ENCODE results near the gene PCDH9.

Gene PCDH9

GRCh38 chr13:66506051-66506777, 723.9 kb downstream of the PCDH9 start:
- TF ChIP-seq SIN3A (IDR thresholded peaks at IDR 0.05; ENCODE audit: borderline replicate concordance, insufficient read depth, low read length) (no peak), TAF1 (IDR thresholded peaks at IDR 0.05; ENCODE audit: borderline replicate concordance, insufficient read depth, low read length) (no peak), POLR2AphosphoS5 (IDR thresholded peaks at IDR 0.05; ENCODE audit: low read depth, low read length) (no peak), FOXP2 (optimal IDR thresholded peaks at IDR 0.05; ENCODE audit: borderline replicate concordance, extremely low read depth, extremely low read length, insufficient read depth) (no peak)

- TF ChIP-seq POLR2AphosphoS5 (IDR thresholded peaks at IDR 0.05; ENCODE audit: low read depth, low read length) (no peak), TAF1 (IDR thresholded peaks at IDR 0.05; ENCODE audit: borderline replicate concordance, insufficient read depth, low read length) (no peak)
Observed at GRCh38 chr13:66503890-66504289, 726.2 kb downstream of the PCDH9 start.

GRCh38 chr13:66501181-66501580, 729.0 kb downstream of the PCDH9 start:
- TF ChIP-seq SIN3A (IDR thresholded peaks at IDR 0.05; ENCODE audit: borderline replicate concordance, insufficient read depth, low read length): no peak
- TF ChIP-seq FOXP2 (optimal IDR thresholded peaks at IDR 0.05; ENCODE audit: borderline replicate concordance, extremely low read depth, extremely low read length, insufficient read depth): no peak
- no peak for TF ChIP-seq REST (IDR thresholded peaks at IDR 0.05; ENCODE audit: insufficient read depth in 1 of 2, low read depth in 2 of 2, low read length in 2 of 2)
- no peak for TF ChIP-seq TAF1 (IDR thresholded peaks at IDR 0.05; ENCODE audit: borderline replicate concordance, insufficient read depth, low read length)
- TF ChIP-seq POLR2AphosphoS5 (IDR thresholded peaks at IDR 0.05; ENCODE audit: low read depth, low read length): no peak

- TF ChIP-seq SIN3A (IDR thresholded peaks at IDR 0.05; ENCODE audit: borderline replicate concordance, insufficient read depth, low read length) (no peak), FOXP2 (optimal IDR thresholded peaks at IDR 0.05; ENCODE audit: borderline replicate concordance, extremely low read depth, extremely low read length, insufficient read depth) (no peak), POLR2AphosphoS5 (IDR thresholded peaks at IDR 0.05; ENCODE audit: low read depth, low read length) (no peak), TAF1 (IDR thresholded peaks at IDR 0.05; ENCODE audit: borderline replicate concordance, insufficient read depth, low read length) (no peak), REST (IDR thresholded peaks at IDR 0.05; ENCODE audit: insufficient read depth in 1 of 2, low read depth in 2 of 2, low read length in 2 of 2) (no peak)
Observed at GRCh38 chr13:66492479-66492878, 737.7 kb downstream of the PCDH9 start.

- no peak for TF ChIP-seq FOXP2 (optimal IDR thresholded peaks at IDR 0.05; ENCODE audit: borderline replicate concordance, extremely low read depth, extremely low read length, insufficient read depth)
- no peak for TF ChIP-seq SIN3A (IDR thresholded peaks at IDR 0.05; ENCODE audit: borderline replicate concordance, insufficient read depth, low read length)
- no peak for TF ChIP-seq TAF1 (IDR thresholded peaks at IDR 0.05; ENCODE audit: borderline replicate concordance, insufficient read depth, low read length)
- TF ChIP-seq REST (IDR thresholded peaks at IDR 0.05; ENCODE audit: insufficient read depth in 1 of 2, low read depth in 2 of 2, low read length in 2 of 2): no peak
- no peak for TF ChIP-seq POLR2AphosphoS5 (IDR thresholded peaks at IDR 0.05; ENCODE audit: low read depth, low read length)
Observed at GRCh38 chr13:66491251-66491650, 738.9 kb downstream of the PCDH9 start.

- no peak for TF ChIP-seq SIN3A (IDR thresholded peaks at IDR 0.05; ENCODE audit: borderline replicate concordance, insufficient read depth, low read length)
- TF ChIP-seq POLR2AphosphoS5 (IDR thresholded peaks at IDR 0.05; ENCODE audit: low read depth, low read length): no peak
- no peak for TF ChIP-seq TAF1 (IDR thresholded peaks at IDR 0.05; ENCODE audit: borderline replicate concordance, insufficient read depth, low read length)
- no peak for TF ChIP-seq FOXP2 (optimal IDR thresholded peaks at IDR 0.05; ENCODE audit: borderline replicate concordance, extremely low read depth, extremely low read length, insufficient read depth)
- no peak for TF ChIP-seq REST (IDR thresholded peaks at IDR 0.05; ENCODE audit: insufficient read depth in 1 of 2, low read depth in 2 of 2, low read length in 2 of 2)
Observed at GRCh38 chr13:66489586-66489985, 740.5 kb downstream of the PCDH9 start.
